ENCODE measurements around the gene ADCY7.

The ADCY7 gene

GRCh38 chr16:50298591-50299507 lies 32.5 kb downstream of the ADCY7 start:
- DNase-seq (ENCODE audit: low spot score) = no peak

GRCh38 chr16:50299508-50300105 lies 33.3 kb downstream of the ADCY7 start:
- no peak for DNase-seq (ENCODE audit: low spot score)

- no peak for DNase-seq (ENCODE audit: low spot score)
Measured at GRCh38 chr16:50300942-50301625, 34.7 kb downstream of the ADCY7 start.

- peak; percentile 92 for DNase-seq (ENCODE audit: low spot score)
Measured at GRCh38 chr16:50301626-50302471, 35.5 kb downstream of the ADCY7 start.

GRCh38 chr16:50302472-50303005 lies 36.2 kb downstream of the ADCY7 start:
- no peak for DNase-seq (ENCODE audit: low spot score)

GRCh38 chr16:50303041-50303604 lies 36.8 kb downstream of the ADCY7 start:
- DNase-seq (ENCODE audit: low spot score) = no peak

GRCh38 chr16:50303605-50304466 lies 37.5 kb downstream of the ADCY7 start:
- no peak for DNase-seq (ENCODE audit: low spot score)

- no peak for DNase-seq (ENCODE audit: low spot score)
Measured at GRCh38 chr16:50304467-50305440, 38.4 kb downstream of the ADCY7 start.

- DNase-seq (ENCODE audit: low spot score) = no peak
Measured at GRCh38 chr16:50305441-50306061, 39.2 kb downstream of the ADCY7 start.

- DNase-seq (ENCODE audit: low spot score) = no peak
Measured at GRCh38 chr16:50306287-50306686, 39.9 kb downstream of the ADCY7 start.

GRCh38 chr16:50308237-50308965 lies 42.0 kb downstream of the ADCY7 start:
- DNase-seq (ENCODE audit: low spot score) = no peak

- DNase-seq (ENCODE audit: low spot score) = no peak
Measured at GRCh38 chr16:50309156-50309526, 42.8 kb downstream of the ADCY7 start.

GRCh38 chr16:50309527-50310307 lies 43.4 kb downstream of the ADCY7 start:
- DNase-seq (ENCODE audit: low spot score) = peak; percentile 24

- DNase-seq (ENCODE audit: low spot score) = peak; percentile 4
Measured at GRCh38 chr16:50310308-50311133, 44.2 kb downstream of the ADCY7 start.

GRCh38 chr16:50311134-50311528 lies 44.8 kb downstream of the ADCY7 start:
- DNase-seq (ENCODE audit: low spot score) = peak; percentile 5

GRCh38 chr16:50311891-50312501 lies 45.6 kb downstream of the ADCY7 start:
- peak; percentile 5 for DNase-seq (ENCODE audit: low spot score)

Measured in GM03348 (cell line).